ENCODE data around the gene PANX1.

The PANX1 gene

DNA sequence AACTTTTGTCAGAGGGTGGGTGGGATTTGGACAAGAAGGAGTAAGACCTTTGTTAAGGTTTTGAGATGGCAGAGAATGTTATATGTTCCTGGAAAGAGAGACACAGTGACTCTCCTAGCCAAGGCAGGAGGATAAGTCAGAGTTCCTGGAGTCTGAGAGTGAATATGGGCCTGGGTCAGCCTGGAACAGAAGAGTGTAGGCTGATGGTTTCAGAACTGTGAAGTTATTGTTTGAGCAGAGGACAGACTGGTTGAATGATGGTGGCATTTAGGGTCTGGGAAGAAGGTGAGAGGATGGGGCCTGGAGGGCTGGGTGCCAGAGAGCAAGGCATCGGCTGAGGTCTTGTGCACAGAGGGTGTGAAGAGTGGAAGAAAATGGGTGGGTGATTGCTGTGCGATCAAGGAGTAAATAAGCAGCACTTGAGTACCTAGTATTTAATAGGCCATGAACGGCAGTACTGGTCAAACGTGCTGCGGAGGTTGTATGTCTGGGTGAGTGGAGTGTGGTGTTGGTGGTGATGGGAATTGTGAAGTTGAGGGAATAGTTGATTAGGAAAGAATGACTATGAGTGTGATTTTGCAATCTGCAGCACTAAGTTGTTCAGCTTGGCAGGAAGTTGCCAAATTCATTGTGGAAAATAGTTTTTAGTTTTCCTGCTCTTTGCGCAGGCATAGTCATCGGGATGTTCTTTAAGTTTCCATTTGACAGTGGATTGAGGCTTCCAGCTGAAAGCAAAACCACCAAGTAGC lies 1.8 kb downstream of the PANX1 start:
- no peak for DNase-seq

DNA sequence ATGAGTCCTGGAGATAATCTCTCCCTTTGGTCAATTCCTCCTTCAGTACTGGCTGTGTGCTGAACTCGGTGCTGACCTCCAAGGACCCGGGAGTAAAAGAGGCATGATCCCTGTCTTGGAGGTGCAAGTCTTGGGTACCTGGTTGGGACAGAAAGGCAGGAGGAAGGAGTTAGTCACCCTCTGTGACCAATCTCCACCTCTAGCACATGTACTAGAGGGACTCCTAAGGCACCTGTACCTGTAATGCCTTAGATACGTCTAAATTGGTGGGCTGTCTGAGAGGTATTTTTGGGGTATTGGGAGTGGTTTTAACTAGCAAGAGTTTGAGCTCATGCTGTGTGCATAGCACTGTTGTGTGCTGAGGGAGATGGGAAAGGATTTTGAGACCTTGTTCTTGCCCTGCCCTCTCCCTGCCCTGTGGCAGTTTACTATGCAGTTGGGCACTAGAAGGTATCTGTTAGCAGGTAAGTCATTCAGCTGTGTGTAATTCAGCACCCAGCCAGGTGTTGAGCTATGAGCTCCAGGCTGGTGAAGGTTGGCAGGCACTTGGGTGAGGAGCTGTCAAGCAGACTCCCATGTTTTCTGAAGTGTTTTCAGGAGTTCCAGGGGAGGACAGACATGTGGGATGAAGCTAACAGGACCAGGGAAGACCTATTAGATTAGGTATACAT lies 2.5 kb downstream of the PANX1 start:
- no peak for DNase-seq

DNA sequence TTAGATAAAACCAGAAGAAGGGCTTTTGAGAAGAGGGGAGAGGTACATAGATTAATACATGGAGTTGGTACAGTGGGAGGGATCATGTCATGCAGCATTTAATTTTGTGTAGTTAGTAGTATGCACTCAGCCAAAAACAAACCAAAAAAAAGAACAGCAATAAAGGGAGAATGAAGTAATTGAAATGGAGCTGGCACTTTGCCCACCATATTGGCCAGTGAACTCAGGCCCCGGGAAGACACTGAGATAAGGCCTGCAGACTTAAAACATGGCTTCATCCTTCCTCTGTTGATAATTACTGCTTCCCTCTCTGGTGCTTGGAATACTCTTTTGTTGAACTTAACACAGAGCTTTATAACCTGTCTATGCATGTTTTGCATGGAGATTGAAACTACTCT lies 3.1 kb downstream of the PANX1 start:
- DNase-seq = no peak

DNA sequence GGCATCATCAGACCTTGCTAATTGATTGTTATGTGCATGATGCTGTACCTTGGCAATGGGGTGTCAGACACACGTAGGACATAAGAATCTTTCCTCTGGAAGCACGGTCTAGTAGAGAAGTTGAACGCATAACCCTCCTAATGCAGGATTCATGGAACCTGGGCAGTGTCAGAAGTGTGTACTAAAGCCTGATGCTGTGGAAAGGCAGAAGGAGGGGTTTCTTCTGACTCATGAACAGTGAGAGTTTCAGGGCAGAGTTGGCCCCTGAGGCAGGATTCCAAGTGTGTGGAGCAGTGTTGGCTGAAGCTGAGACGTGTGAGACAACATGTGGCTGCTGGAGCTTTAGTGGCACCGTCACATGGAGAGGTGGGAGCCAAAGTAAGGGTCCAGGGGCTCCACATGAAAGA lies 3.5 kb downstream of the PANX1 start:
- no peak for DNase-seq

DNA sequence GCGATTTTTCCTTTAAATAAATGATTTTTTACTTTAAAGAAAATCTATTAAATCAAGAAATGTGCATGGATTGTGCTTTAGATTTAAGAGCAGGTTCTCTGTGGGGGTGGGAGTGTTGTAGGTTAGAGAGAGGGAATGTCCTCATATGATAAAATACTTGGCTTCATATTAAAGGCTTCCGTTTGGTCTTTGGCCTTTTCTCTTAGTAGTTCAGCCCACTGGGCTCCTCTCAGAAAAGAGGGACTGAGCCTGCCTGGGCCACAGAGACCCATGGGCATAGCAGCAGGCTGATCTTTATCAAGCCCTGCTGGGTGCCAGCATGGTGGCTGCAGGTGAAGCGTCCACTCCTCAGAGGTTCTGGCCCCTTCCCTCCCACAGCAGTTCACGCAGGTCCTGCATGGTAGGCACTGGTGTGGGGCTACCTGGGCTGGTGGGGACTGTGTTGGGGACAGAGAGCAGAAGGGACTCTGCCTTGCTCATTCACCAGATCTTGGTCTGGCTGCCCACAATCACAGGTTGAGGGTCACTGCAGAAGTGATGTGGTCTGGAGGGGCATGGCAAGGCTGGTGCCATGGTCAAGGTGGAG lies 4.3 kb downstream of the PANX1 start:
- DNase-seq = no peak

DNA sequence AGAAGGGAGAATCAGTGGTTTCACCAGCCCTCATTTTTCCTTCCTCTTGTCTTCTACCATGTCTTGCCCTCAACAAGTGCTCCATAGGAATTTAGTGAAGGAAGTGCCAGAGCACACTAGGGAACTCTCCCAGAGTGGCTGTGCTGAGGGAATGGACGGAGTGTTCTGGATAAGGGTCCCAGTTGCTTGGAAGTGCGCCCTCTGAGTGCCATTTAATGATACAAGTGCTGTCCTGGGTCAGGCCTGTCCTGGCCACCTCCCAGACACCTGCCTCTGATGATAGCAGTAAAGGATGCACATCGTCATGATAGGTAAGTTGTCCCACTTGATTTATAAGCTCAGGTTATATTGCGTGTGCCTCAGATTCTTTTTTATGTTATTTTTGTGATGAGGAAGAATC lies 5.1 kb downstream of the PANX1 start:
- no peak for DNase-seq

DNA sequence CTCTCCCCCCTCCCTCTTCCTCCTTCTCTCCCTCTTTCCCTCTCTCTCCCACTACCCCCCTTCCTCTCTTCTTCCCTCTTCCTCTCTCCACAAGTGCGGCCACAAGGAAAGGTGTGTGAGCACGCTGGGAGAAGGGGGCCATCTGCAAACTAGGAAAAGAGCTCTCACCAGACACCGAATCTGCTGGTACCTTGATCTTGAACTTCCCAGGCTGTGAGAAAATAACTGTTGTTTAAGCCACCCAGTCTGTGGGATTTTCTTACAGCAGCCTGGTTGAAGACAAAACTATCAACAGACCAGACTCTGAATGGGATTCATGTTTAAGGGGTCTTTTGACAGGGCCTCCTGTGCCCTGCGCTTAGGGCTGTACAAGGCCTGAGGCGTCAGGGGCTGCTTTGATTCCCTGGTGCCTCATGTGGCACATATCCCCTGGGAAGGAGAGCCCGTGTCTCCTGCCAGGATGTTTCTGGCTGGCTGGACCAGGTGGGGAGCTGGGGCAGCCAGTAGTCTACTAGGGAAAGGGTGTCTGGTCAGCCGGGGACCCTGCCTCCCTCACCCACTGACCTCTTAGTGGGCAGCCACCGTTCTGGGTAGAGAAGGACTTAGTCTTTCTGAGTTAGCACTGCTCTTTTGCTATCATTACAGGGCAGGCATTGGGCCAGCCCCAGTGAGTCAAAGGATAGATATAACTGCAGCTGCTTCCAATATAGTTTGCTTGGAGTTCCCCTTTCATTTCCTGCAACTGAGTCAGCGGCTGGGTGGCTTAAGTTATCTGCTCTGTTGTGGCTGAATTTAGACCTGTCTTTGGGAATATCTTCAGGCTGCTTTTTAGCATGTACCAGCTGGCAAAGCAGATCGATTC lies 6.2 kb downstream of the PANX1 start:
- no peak for DNase-seq

DNA sequence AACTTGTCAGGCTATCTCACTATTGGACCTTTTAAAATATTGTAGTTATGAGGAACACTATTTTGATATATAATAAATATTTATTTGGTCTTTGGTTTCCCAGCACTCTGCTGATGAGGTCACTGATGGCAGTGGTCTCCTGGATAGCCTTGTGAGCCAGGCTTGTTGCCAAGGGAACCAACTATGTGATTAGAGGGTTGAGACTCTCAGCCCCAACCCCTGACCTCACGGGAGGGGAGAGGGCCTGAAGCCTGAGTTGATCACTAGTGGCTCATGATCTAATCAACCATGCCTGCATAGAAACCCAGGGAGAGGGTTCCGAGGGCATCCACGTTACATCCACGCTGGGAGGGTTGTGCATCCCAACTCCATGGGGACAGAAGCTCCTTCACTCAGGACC lies 10.8 kb downstream of the PANX1 start:
- no peak for DNase-seq

DNA sequence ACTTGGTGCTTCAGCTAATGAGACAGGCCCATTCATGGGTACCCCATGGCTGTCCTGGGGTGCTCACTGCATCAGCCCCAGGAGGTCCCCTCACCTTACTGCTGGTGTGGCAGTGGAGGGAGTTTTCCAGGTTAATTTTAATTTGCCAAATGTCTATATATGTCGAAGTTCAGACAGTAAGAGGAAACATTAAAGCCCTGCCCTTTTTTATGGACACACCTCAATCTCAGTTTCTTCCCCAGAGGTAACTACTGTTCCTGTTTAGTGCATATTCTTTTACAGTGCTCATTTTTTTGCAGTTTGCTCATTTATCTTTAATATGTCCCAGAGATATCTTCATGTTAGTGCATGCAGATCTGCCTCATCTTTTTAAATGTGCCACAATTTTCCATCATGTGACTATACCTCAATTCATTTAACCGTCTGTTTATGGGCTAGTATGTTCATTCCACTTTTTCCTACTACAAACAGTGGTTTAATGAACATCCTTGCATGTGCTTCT lies 11.6 kb downstream of the PANX1 start:
- no peak for DNase-seq

DNA sequence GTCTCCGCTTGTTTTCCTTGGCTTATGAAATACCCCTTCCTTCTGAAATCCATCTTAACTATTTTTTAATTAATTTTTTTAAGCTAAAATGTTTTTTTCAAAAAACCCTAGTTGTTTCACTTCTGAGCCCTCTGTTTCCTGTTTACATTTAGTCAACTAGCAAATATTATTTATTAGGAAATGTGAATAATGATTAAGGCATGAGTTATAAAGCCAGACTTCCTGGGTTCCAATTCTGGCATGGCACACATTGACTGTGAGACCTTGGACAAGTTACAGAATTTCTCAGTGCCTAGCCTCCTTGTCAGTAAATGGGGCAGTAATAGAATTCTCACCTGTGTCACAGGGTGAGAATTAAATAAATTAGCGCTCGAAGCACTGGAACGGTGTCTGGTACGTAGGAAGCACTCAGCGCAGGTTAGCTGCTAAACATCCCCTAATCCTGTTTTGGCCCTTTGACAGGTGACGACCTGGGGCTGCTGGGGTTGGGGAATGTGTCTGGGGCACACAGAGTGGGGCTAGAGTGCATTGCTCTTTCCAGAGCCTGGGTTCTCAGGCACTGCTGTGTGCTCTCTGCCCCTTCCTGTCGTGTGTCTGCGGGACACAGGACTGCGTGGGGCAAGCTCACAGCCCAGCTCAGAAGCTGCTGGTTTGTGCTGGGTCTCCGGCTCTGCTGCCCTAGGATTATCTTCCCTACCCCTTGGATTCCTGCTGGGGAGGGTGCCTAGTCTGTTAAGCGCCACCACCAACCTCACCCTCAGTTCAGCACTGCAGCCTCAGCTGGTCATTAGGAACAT lies 13.1 kb downstream of the PANX1 start:
- DNase-seq = no peak

DNA sequence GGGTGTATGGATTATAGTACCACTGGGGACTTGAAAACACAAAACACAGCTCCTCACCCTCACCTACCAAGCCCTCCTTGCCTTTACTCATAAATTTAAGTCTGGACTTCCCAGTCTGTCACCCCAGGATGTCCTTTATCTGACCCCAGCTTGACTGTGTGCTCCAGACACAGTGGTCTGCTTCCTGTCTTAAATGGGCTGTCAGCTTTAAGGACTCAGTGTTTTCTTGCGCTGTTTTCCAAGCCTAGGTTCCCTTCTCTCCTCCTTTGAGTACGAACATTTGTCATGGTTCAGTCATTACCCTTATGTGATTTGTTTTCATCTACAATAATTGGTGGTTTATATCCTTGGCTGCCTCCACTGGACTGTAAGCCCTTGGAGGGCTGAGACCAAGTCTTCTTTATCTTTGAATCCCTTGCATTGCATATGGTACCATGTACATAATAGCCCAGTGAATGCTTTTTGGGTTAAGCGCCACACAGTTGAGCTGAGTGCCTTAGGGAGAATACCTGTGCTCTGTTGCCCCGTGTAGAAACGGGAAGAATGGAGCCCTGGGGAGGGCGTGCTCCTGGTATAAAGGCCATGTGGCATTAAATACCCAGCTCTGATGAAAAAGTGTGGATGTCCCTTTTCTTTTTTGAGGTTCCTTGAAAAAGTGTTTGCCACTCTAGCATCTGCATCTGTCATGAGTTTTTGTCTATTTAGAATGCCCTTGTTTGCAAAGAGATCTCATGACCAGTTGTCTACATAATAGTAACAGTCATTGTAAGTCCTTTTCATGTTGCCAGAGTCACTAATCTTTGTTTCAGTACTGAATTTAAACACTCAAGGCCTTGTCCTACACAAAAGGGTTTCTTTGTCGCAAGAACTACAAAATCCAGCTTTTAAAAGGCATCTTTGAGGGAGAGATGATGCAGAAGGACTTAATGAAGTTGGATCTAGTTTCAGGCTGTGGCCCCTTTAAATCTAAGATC lies 14.0 kb downstream of the PANX1 start:
- no peak for DNase-seq

DNA sequence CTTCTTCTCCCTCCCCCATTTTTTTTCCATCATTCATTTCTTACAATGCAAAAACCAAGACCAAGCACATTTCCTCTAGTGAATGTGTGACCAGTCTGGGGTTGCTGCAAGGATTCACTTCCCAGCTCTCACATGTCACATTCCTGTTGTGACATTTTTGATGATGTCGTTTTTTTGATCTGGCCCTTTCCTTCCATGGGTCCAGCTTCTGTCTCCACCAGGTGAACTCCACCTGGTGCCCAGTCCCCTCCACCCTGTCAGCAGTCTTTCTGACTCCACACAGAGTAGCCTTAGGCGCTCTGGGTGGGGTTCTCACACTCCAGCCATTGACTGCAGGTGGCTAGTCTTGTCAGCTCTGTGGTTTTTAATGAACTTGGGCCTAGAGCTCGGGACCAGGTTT lies 15.6 kb downstream of the PANX1 start:
- DNase-seq = no peak

DNA sequence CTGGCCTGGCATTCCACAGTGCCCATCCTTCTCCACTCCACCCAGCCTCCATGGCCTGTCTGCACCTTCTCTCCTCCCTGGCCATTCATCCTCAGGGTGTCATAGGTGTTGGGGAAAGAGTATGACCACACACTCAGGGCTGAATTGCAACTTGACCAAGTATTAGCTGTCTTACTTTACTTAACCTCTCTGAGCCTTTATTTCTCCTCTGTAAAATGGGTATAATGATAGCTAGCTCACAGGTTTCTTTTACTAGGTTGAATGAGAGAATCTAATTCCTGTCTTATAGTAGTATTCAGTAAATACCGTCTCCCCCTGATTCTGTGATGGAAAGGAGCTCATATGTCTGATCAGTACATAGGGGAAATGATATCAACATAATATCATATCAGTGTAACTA lies 16.0 kb downstream of the PANX1 start:
- DNase-seq = no peak

DNA sequence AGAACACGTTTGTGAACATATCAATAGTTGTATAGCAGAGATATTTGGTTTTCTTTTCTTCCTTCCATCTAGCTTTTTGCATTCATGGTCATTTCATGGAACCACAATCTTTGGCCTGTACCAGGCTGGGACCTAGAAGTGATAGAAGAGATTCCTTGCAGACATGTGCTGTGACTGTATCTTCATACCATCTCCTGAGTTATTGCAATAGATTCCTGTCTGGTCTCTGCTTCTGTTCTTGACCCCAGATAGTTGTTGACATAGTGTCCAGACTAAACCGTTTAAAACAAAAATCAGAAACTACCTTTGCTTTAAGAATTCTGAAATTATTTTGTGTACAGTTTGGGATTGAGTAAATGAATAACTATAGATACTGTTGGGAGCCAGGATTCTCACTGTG lies 16.8 kb downstream of the PANX1 start:
- no peak for DNase-seq

DNA sequence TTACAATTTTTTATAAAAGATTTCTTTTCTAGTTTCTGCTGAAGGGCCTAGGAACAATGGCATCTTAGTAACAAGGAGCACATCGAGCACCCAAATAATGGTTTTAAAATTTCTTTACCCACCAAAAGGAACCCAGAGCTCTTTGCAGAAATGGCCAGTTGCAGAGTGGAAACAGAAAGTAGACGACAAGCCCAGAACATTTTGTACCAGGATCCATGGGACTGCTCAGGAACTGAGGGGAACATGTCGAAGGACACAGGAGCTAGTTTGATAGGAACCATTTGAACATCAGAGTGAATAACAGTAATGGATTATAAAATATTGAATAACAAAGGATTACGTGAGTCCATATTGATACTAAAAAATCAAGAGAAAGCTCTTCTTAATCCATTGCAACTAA lies 17.3 kb downstream of the PANX1 start:
- no peak for DNase-seq

DNA sequence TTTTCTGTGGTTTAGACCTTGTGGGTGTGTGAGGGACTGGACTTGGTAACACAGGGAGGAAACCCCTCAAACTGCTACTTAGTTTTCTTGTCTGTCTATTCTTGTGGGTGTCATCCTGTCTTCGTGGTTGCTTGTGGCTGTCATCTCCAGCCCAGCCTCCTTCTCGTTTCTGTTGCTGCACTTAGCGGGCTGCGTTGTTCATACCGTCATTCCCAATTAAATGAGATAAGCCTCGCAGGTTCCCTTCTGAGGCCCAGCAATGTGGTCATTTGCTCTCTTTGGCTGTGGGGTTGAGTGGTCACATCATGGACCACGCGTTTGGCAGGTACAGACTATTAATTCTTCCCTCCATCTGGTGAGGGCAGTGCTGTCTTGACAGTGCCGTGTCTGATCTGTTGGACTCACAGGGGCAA lies 18.8 kb downstream of the PANX1 start:
- no peak for DNase-seq

DNA sequence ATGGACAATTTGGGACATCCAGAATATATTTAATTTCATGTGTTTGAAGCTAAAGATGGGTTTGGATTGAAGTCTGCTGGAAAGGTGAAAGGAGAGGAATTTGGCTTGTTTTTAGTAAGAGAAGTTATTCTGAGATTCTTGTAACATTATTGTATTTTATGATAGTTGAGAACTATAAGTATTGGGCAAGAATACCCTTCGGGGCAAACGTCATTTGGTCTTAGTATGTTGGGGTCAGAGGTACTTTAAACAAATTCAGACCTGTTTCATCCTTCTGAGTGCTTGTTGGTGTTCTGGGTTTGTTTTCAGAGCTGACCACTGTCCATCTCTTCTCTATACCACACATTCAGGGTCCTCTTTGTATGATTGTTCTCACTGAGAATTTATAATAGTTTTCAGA lies 19.5 kb downstream of the PANX1 start:
- DNase-seq = no peak

DNA sequence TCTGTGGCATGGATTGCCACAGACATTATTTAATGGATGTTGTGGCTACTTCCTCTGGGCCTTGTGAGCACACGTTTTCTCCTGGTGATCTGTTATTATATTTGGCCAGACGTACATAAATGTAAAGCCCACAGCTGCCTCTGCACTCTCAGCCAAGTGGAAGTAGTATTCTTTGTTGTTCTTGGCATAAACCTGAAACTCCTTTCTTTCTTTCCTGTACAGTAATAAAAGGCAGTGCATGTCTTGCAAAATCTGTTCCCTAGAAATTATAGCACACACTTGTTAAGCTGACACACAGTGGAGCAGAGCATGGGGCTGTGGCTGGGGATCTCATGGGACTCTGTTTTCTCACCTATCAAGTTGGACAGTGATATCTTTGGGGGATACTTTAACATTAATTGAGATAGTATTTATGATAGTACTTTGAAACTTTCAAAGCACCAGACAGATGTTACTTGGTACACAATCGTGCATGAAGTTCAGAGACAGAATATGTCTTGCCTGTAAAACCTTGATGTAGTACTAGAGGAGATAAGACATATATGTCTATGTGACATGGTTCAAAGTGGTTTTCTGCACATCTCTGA lies 20.9 kb downstream of the PANX1 start:
- no peak for DNase-seq

DNA sequence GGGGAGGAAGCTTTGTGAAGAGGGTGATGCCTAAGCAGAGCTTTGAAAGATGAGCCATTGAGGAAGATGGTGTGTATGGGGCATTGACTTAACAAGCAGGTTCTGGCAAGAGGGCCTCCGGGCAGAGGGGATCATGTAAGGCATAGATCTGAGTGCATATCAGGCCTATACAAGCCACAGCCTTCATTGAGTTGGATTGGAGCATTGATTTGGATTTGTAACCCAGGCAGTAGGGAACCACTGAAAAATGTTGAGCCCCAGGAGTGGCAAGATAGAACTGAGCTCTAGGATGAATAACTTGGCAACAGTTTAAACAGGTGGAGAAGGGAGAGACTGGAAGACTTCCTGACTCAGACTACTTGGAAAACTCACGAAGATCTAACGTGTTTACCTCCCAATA lies 21.4 kb downstream of the PANX1 start:
- no peak for DNase-seq

Data from NCI-H524 treated with DMSO at 0.1 percent for 48 hours (cell line).